Neural cell (in vitro differentiated cells): Measurements from ENCODE around the gene CEACAM19.

Source experiments
- CTCF ChIP-seq: fragments of 450-650 bp; IDR thresholded peaks from 2 replicates; pipeline ENCODE4 v1.5.1; 2014; ENCODE audit warnings: antibody characterized with exemption, mild to moderate bottlenecking, moderate library complexity; ENCODE audit not compliant: poor library complexity, severe bottlenecking
- EP300 ChIP-seq: fragments of 450-650 bp; conservative IDR thresholded peaks from 2 replicates; pipeline ENCODE4 v1.6.1; 2014; ENCODE audit warnings: antibody characterized with exemption, mild to moderate bottlenecking, moderate library complexity; ENCODE audit not compliant: poor library complexity, severe bottlenecking
- EZH2 ChIP-seq: fragments of 200-600, 300-800 bp; shearing (Covaris generic), sonication (generic); IDR thresholded peaks from 2 replicates; pipeline ENCODE4 v1.6.1; 2014; ENCODE audit warnings: antibody characterized with exemption, low read length, borderline replicate concordance, mild to moderate bottlenecking; ENCODE audit not compliant: insufficient read depth, poor library complexity, severe bottlenecking
- MXI1 ChIP-seq: fragments of 450-650 bp; conservative IDR thresholded peaks from 2 replicates; pipeline ENCODE4 v1.6.1; 2014; ENCODE audit warnings: antibody characterized with exemption, mild to moderate bottlenecking; ENCODE audit not compliant: poor library complexity, severe bottlenecking
- REST ChIP-seq: IDR thresholded peaks from 2 replicates; pipeline ENCODE4 v1.6.1; 2012; ENCODE audit warnings: borderline replicate concordance
- TAF1 ChIP-seq: IDR thresholded peaks from 2 replicates; pipeline ENCODE4 v1.6.1; 2012; ENCODE audit warnings: low read depth

GRCh38 chr19:44643605-44644401 is 27.5 kb upstream of the CEACAM19 start, which contains the start of gene PVR:
- no peak for TF ChIP-seq CTCF
- TF ChIP-seq EZH2 = no peak
- TF ChIP-seq REST = peak; percentile 49
- TF ChIP-seq EP300 = no peak
- TF ChIP-seq TAF1 = peak; percentile 34
- TF ChIP-seq MXI1 = peak; percentile 79
